ENCODE data around the gene SORBS2. TPM values are rescaled to one million over a fixed set of nuclear protein-coding genes. Genes with fewer than 3 reads are reported as not detected.
"Not testable (repeated sequence)": the region's sequence is repeated elsewhere in the genome, so short reads cannot be mapped to it uniquely, and the experiment has no call there.

SORBS2 gene
- total RNA-seq, result 1.1 and 1.9 TPM in 2 replicates

GRCh38 chr4:185811509-185812364 lies at the start of gene SORBS2:
TSS of gene SORBS2 (minus strand) at chr4:185812194. CDS start at chr4:185690571, 121,623 bp downstream.
- FAIRE-seq, result peak; percentile 84
- H3K4me3 ChIP-seq (ENCODE audit: low read depth, low read length), result peak within 1 kb of the TSS; percentile 41
- DNase-seq (ENCODE audit: low read depth), result peak; percentile 83
- H3K36me3 ChIP-seq (ENCODE audit: control insufficient read depth, insufficient read depth, low read length), result no peaks in the 10 kb centered on the region
- no peaks in the 10 kb centered on the region for H3K27me3 ChIP-seq (ENCODE audit: control insufficient read depth, insufficient read depth, low read length)
- TF ChIP-seq CTCF (IDR thresholded peaks at IDR 0.05; ENCODE audit: insufficient read depth, low read length, severe bottlenecking), result no peak

GRCh38 chr4:185859111-185859510 lies 47.1 kb upstream of the SORBS2 start:
- Histone ChIP-seq H3K36me3 (ENCODE audit: control insufficient read depth, insufficient read depth, low read length) (no peaks in the 10 kb centered on the region), H3K27me3 (ENCODE audit: control insufficient read depth, insufficient read depth, low read length) (no peaks in the 10 kb centered on the region), H3K4me3 (ENCODE audit: low read depth, low read length) (no peak overlapping the region)
- FAIRE-seq (no peak), DNase-seq (ENCODE audit: low read depth) (no peak)
- TF ChIP-seq CTCF (IDR thresholded peaks at IDR 0.05; ENCODE audit: insufficient read depth, low read length, severe bottlenecking), result no peak

- H3K36me3 ChIP-seq (ENCODE audit: control insufficient read depth, insufficient read depth, low read length); FAIRE-seq; H3K27me3 ChIP-seq (ENCODE audit: control insufficient read depth, insufficient read depth, low read length); H3K4me3 ChIP-seq (ENCODE audit: low read depth, low read length): not testable (repeated sequence)
- peak; percentile 55 for DNase-seq (ENCODE audit: low read depth)
These were observed 45.6 kb upstream of the SORBS2 start for GRCh38 chr4:185857561-185857960.

- Histone ChIP-seq H3K4me3 (ENCODE audit: low read depth, low read length) (no peak overlapping the region), H3K27me3 (ENCODE audit: control insufficient read depth, insufficient read depth, low read length) (no peaks in the 10 kb centered on the region), H3K36me3 (ENCODE audit: control insufficient read depth, insufficient read depth, low read length) (no peaks in the 10 kb centered on the region)
- DNase-seq (ENCODE audit: low read depth) (peak; percentile 93), FAIRE-seq (peak; percentile 68)
- TF ChIP-seq CTCF (IDR thresholded peaks at IDR 0.05; ENCODE audit: insufficient read depth, low read length, severe bottlenecking), result no peak
These were observed 41.8 kb upstream of the SORBS2 start for GRCh38 chr4:185853841-185854240.

- H3K36me3 ChIP-seq (ENCODE audit: control insufficient read depth, insufficient read depth, low read length), result no peaks in the 10 kb centered on the region
- no peak for FAIRE-seq
- no peak for TF ChIP-seq CTCF (IDR thresholded peaks at IDR 0.05; ENCODE audit: insufficient read depth, low read length, severe bottlenecking)
- no peaks in the 10 kb centered on the region for H3K27me3 ChIP-seq (ENCODE audit: control insufficient read depth, insufficient read depth, low read length)
- DNase-seq (ENCODE audit: low read depth), result no peak
- no peak overlapping the region for H3K4me3 ChIP-seq (ENCODE audit: low read depth, low read length)
These were observed 41.0 kb upstream of the SORBS2 start for GRCh38 chr4:185852961-185853360.

- Histone ChIP-seq H3K36me3 (ENCODE audit: control insufficient read depth, insufficient read depth, low read length) (no peaks in the 10 kb centered on the region), H3K27me3 (ENCODE audit: control insufficient read depth, insufficient read depth, low read length) (no peaks in the 10 kb centered on the region), H3K4me3 (ENCODE audit: low read depth, low read length) (no peak overlapping the region)
- DNase-seq (ENCODE audit: low read depth), result no peak
- FAIRE-seq, result peak; percentile 66
- no peak for TF ChIP-seq CTCF (IDR thresholded peaks at IDR 0.05; ENCODE audit: insufficient read depth, low read length, severe bottlenecking)
These were observed 37.9 kb upstream of the SORBS2 start for GRCh38 chr4:185849664-185850550.
